ENCODE data around the gene URGCP.

- no peak for TF ChIP-seq CTCF (conservative IDR thresholded peaks at IDR 0.05; ENCODE audit: low read depth, low read length)
- no peak for TF ChIP-seq EZH2 (IDR thresholded peaks at IDR 0.05; ENCODE audit: borderline replicate concordance, low read depth, low read length, poor library complexity, severe bottlenecking)
Observed at GRCh38 chr7:43850348-43851116, 55.9 kb downstream of the URGCP start.
